Muscle of leg (tissue), 11 donors: Measurements from ENCODE around the gene SLC23A2. TPM values are rescaled to one million over a fixed set of nuclear protein-coding genes. Genes with fewer than 3 reads are reported as not detected.

Experiments used
- DNase-seq: peaks from one replicate; pipeline ENCODE4 v3.0.0; 2013
- H3K27ac ChIP-seq: one replicate; pipeline ENCODE4 v1.5.1; 2013; ENCODE audit warnings: mild to moderate bottlenecking, low read length, control low read depth
- H3K27me3 ChIP-seq: one replicate; pipeline ENCODE4 v1.6.1; 2013; ENCODE audit warnings: low read length; ENCODE audit not compliant: control insufficient read depth, insufficient read depth
- H3K36me3 ChIP-seq: one replicate; pipeline ENCODE4 v1.6.1; 2013; ENCODE audit warnings: low read length; ENCODE audit not compliant: control insufficient read depth, insufficient read depth
- H3K4me1 ChIP-seq: one replicate; pipeline ENCODE4 v1.6.1; 2013; ENCODE audit warnings: low read length; ENCODE audit not compliant: control insufficient read depth, insufficient read depth
- H3K4me3 ChIP-seq: one replicate; pipeline ENCODE4 v1.5.1; 2013; ENCODE audit warnings: low read length, control low read depth
- H3K9me3 ChIP-seq: replicated peaks from 2 replicates; pipeline ENCODE4 v1.6.1; 2013; ENCODE audit warnings: low read depth, low read length; ENCODE audit not compliant: control insufficient read depth
- WGBS: methylation state at CpG from one replicate; pipeline ENCODE4 v1.1.5; 2013; ENCODE audit warnings: missing lambda C conversion rate; ENCODE audit not compliant: insufficient coverage; 5-methylcytosine and 5-hydroxymethylcytosine counted together
- polyA plus RNA-seq, 8 donors: library from polyadenylated mRNA; unstranded; fragments of 120-200 nt; gene quantifications; one replicate each; pipeline versions ENCODE4 v1.2.1 to v1.2.3, GENCODE V29; 2013; ENCODE audit warnings: inconsistent platforms in 1 of 8, low replicate concordance in 1 of 8; ENCODE audit not compliant: insufficient read length in 8 of 8, insufficient read depth in 1 of 8
- total RNA-seq: library from RNA; stranded (reverse); fragments of 120-200 nt; gene quantifications from one replicate; pipeline ENCODE4 v1.2.4, GENCODE V29; 2013

The SLC23A2 gene
- total and polyA plus RNA-seq, 9 donors = 7.6 to 13.7 (median 10.6) TPM

- Histone ChIP-seq H3K27ac (no peak overlapping the region), H3K4me3 (no peak overlapping the region), H3K9me3 (no peaks in the 10 kb centered on the region), H3K36me3 (peaks cover 54% of the 10 kb centered on the region), H3K4me1 (no peaks in the 10 kb centered on the region), H3K27me3 (no peaks in the 10 kb centered on the region)
- WGBS = 86% methylated on average over 19 of the region's 20 CpGs
- no peak for DNase-seq
Measured at GRCh38 chr20:4869290-4870193, 131.8 kb downstream of the SLC23A2 start.

- H3K36me3 ChIP-seq = peaks cover 52% of the 10 kb centered on the region
Measured at GRCh38 chr20:4867051-4867450, 134.3 kb downstream of the SLC23A2 start.

GRCh38 chr20:4866429-4866828 is 134.9 kb downstream of the SLC23A2 start:
- Histone ChIP-seq H3K36me3 (peaks cover 55% of the 10 kb centered on the region), H3K4me3 (no peak overlapping the region), H3K27ac (no peak overlapping the region), H3K9me3 (no peaks in the 10 kb centered on the region), H3K4me1 (no peaks in the 10 kb centered on the region), H3K27me3 (no peaks in the 10 kb centered on the region)
- DNase-seq = no peak
- 100% methylated on average over 2 of the region's 2 CpGs for WGBS

More at GRCh38 chr20:4867051-4867450, 134.3 kb downstream of the SLC23A2 start:
- no peak overlapping the region for H3K4me3 ChIP-seq
- no peaks in the 10 kb centered on the region for H3K4me1 ChIP-seq
- no peak overlapping the region for H3K27ac ChIP-seq
- no peaks in the 10 kb centered on the region for H3K27me3 ChIP-seq
- 100% methylated on average over 4 of the region's 4 CpGs for WGBS
- no peak for DNase-seq
- H3K9me3 ChIP-seq = no peaks in the 10 kb centered on the region

DNA sequence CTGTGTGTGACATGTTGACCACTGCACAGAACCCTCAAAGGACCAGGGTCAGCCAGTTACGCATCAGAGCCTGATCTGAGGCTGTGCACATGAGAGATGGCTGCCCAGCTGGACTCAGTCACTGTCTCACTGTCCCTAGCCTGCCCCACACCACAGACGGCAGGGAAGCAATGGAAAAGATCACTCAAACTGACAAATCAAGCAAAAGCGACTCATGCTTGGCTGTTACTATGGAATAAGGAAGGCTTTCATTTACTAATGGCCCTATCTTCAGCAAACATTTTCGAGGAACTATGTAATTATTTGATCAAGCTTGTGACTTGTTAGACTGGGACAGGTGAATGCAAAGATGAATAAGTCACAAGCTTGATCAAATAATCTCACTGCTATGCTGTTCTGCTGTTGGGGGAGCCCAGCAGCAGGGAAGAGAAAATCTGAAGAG is 137.0 kb downstream of the SLC23A2 start:
- DNase-seq = no peak
- no peaks in the 10 kb centered on the region for H3K4me1 ChIP-seq
- 100% methylated on average over 1 of the region's 4 CpGs for WGBS
- H3K36me3 ChIP-seq = peaks cover 61% of the 10 kb centered on the region
- no peak overlapping the region for H3K4me3 ChIP-seq
- no peaks in the 10 kb centered on the region for H3K27me3 ChIP-seq
- no peaks in the 10 kb centered on the region for H3K9me3 ChIP-seq
- H3K27ac ChIP-seq = no peak overlapping the region

DNA sequence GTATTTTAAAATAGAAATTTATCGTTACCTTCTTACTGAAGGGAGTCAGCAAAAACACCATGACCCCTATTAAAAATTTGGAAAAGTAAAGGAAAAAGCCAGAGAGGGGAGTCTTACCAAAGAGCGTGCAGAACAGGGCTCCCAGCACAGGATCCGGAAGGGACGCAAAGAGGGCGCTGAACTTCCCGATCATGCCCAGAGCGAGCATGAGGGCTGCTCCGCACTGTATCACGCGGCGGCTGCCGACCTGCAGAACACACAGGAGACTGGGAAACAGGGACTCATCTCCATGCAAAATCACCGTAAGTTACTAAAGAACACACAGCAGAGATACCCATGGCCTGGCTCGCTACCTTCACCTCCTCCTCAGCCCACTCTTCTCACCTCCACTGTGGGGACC is 138.6 kb downstream of the SLC23A2 start:
- H3K9me3 ChIP-seq = no peaks in the 10 kb centered on the region
- H3K4me1 ChIP-seq = no peaks in the 10 kb centered on the region
- H3K27ac ChIP-seq = no peak overlapping the region
- H3K36me3 ChIP-seq = peaks cover 71% of the 10 kb centered on the region
- WGBS = 94% methylated on average over 13 of the region's 14 CpGs
- no peak overlapping the region for H3K4me3 ChIP-seq
- no peaks in the 10 kb centered on the region for H3K27me3 ChIP-seq
- DNase-seq = no peak

- WGBS = 95% methylated on average over 4 of the region's 11 CpGs
- no peaks in the 10 kb centered on the region for H3K9me3 ChIP-seq
Measured at GRCh38 chr20:4861961-4862360, 139.3 kb downstream of the SLC23A2 start.

GRCh38 chr20:4858000-4858399 is 143.3 kb downstream of the SLC23A2 start:
- no peak overlapping the region for H3K4me3 ChIP-seq
- no peaks in the 10 kb centered on the region for H3K27me3 ChIP-seq
- no peaks in the 10 kb centered on the region for H3K4me1 ChIP-seq
- no peak overlapping the region for H3K27ac ChIP-seq
- DNase-seq = no peak
- WGBS = 90% methylated on average over 3 of the region's 3 CpGs
- no peaks in the 10 kb centered on the region for H3K9me3 ChIP-seq
- H3K36me3 ChIP-seq = peaks cover 69% of the 10 kb centered on the region

More at GRCh38 chr20:4861961-4862360, 139.3 kb downstream of the SLC23A2 start:
- Histone ChIP-seq H3K27me3 (no peaks in the 10 kb centered on the region), H3K4me3 (no peak overlapping the region), H3K27ac (no peak overlapping the region), H3K36me3 (peaks cover 71% of the 10 kb centered on the region), H3K4me1 (no peaks in the 10 kb centered on the region)
- DNase-seq = no peak

- Histone ChIP-seq H3K27ac (no peak overlapping the region), H3K4me3 (no peak overlapping the region), H3K27me3 (no peaks in the 10 kb centered on the region), H3K36me3 (peaks cover 56% of the 10 kb centered on the region), H3K4me1 (no peaks in the 10 kb centered on the region), H3K9me3 (no peaks in the 10 kb centered on the region)
- no peak for DNase-seq
- 93% methylated on average over 13 of the region's 19 CpGs for WGBS
Measured at GRCh38 chr20:4856022-4856755, 145.1 kb downstream of the SLC23A2 start.

DNA sequence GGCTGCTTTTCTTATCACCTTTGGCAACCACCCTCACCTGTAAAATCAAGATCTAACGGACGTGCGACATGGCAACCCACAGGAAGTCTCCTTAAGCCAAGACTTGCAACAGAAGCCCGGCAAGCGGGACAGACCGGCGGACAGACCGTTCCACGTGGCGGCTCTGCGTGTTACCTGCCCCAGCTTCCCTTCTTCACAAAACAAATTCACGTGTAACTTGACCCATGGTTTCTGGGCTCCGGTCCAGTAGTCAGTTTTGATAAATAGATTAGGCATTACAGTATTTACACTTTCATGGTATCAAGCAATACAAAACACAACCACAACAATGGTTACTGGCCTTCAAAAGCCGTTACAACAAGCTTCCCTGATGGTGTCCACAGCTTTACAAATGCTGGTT is 145.8 kb downstream of the SLC23A2 start:
- Histone ChIP-seq H3K27me3 (no peaks in the 10 kb centered on the region), H3K36me3 (peaks cover 51% of the 10 kb centered on the region), H3K4me1 (no peaks in the 10 kb centered on the region), H3K27ac (no peak overlapping the region), H3K4me3 (no peak overlapping the region), H3K9me3 (no peaks in the 10 kb centered on the region)
- no peak for DNase-seq
- 93% methylated on average over 5 of the region's 14 CpGs for WGBS

DNA sequence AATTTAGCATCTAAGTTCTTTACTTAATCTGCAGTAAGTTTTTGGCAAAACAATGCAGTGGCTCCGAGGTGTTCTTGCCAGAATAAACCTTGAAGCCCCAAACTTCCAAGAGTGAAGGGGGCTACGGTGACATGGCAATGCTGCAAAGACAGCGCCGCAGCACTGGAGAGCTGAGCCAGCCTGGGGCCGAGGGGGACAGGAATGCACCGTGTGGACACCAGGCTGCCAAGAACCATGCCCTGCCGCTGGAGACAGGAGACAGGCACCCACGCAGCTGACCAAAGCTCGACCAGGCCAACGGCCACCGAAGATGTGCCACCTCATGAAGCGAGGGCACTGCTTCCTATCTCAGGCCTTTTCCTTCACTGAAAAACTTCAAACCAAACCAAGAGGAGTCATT is 146.2 kb downstream of the SLC23A2 start:
- Histone ChIP-seq H3K9me3 (no peaks in the 10 kb centered on the region), H3K27me3 (no peaks in the 10 kb centered on the region), H3K27ac (no peak overlapping the region), H3K36me3 (peaks cover 47% of the 10 kb centered on the region), H3K4me1 (no peaks in the 10 kb centered on the region), H3K4me3 (no peak overlapping the region)
- DNase-seq = no peak
- 97% methylated on average over 11 of the region's 12 CpGs for WGBS
